ENCODE results near the gene CHMP4B. TPM values are rescaled to one million over a fixed set of nuclear protein-coding genes. Genes with fewer than 3 reads are reported as not detected.
A peak's percentile ranks its signal among the peaks of the same experiment; 100 is the strongest.

CHMP4B gene
- total RNA-seq, 3 donors from 2014 or later: 167 to 230 (median 184) TPM

GRCh38 chr20:33864324-33864963 is 53.3 kb downstream of the CHMP4B start:
- Histone ChIP-seq H3K36me3 (ENCODE audit: low read depth) (no peaks in the 10 kb centered on the region), H3K4me1 (ENCODE audit: low read depth) (peaks cover 6% of the 10 kb centered on the region), H3K9me3 (no peaks in the 10 kb centered on the region), H3K4me3 (no peak overlapping the region)
- intact Hi-C loops (cut with DNase I, micrococcal nuclease): loop anchor here (5.0 to 10.0 kb wide), 2 partner anchors 210 to 263 kb away; no protein-coding TSS in a partner anchor
- TF ChIP-seq, protein P1, sequence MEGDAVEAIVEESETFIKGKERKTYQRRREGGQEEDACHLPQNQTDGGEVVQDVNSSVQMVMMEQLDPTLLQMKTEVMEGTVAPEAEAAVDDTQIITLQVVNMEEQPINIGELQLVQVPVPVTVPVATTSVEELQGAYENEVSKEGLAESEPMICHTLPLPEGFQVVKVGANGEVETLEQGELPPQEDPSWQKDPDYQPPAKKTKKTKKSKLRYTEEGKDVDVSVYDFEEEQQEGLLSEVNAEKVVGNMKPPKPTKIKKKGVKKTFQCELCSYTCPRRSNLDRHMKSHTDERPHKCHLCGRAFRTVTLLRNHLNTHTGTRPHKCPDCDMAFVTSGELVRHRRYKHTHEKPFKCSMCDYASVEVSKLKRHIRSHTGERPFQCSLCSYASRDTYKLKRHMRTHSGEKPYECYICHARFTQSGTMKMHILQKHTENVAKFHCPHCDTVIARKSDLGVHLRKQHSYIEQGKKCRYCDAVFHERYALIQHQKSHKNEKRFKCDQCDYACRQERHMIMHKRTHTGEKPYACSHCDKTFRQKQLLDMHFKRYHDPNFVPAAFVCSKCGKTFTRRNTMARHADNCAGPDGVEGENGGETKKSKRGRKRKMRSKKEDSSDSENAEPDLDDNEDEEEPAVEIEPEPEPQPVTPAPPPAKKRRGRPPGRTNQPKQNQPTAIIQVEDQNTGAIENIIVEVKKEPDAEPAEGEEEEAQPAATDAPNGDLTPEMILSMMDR (IDR thresholded peaks at IDR 0.05): no peak
- peak; percentile 35 for ATAC-seq
- DNase-seq: no peak

DNA sequence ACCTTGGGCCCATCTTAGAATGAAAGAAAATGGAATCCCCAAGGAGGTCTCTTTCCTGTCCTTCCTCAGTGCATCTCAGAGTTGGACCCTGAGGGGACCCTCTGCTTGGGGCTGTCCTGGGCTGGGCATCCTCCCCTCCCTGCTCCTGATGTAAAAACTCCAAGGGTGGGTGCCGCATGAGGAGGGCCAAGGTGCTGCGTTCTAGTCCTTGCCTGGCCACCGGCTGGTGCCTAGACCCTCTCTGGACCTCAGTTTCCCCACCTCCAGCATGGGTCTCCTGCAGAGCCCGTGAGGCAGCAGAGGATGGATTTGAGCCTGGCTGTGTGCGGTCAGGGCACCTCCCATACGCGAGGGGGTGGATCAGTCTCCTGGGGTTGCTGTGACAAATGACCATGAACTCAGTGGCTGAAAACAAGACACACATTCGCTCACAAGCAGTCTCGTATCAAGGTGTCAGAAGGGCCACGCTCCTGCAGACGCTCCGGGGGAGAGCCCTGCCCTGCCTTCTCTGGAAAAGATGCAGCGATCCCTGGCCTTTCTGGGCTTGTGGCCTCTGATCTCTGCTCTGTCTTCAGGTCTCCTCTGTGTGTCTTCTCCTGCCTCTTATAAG is 54.7 kb downstream of the CHMP4B start:
- ATAC-seq (no peak), DNase-seq (no peak)
- intact Hi-C loops (cut with DNase I, micrococcal nuclease): loop anchor here in 1 of 2 donors (10.0 kb wide), 1 partner anchor 209 kb away; no protein-coding TSS in a partner anchor
- H3K4me1 ChIP-seq (ENCODE audit: low read depth): peaks cover 7% of the 10 kb centered on the region
- TF ChIP-seq, protein P1 (IDR thresholded peaks at IDR 0.05): no peak
- no peaks in the 10 kb centered on the region for H3K9me3 ChIP-seq
- no peak overlapping the region for H3K4me3 ChIP-seq
- no peaks in the 10 kb centered on the region for H3K36me3 ChIP-seq (ENCODE audit: low read depth)

GRCh38 chr20:33866398-33867100 is 55.4 kb downstream of the CHMP4B start:
- intact Hi-C loops (cut with DNase I, micrococcal nuclease): loop anchor here in 1 of 2 donors (10.0 kb wide), 1 partner anchor 208 kb away; no protein-coding TSS in a partner anchor
- DNase-seq: no peak
- no peaks in the 10 kb centered on the region for H3K36me3 ChIP-seq (ENCODE audit: low read depth)
- TF ChIP-seq, protein P1 (IDR thresholded peaks at IDR 0.05): no peak
- H3K4me1 ChIP-seq (ENCODE audit: low read depth): peaks cover 13% of the 10 kb centered on the region
- H3K9me3 ChIP-seq: no peaks in the 10 kb centered on the region
- ATAC-seq: no peak
- no peak overlapping the region for H3K4me3 ChIP-seq

DNA sequence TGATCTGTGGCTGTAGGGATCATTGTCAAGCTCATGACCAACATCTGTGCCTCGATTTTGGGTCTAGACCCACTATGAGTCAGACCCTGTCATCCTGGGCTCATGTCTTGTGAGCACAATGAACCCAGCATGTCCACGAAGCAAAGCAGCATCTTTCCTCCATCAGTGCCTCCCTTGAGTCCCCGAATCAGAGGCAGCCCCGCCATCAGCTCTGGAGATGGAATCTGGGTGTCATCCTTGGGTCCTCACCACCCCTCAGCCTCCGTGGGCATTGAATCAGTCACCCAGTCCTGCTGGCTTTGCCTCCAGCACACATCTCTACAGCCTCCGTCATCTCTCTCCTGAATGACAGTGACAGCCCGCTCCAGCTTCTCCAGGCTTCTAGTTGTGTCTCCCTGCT is 56.9 kb downstream of the CHMP4B start:
- no peaks in the 10 kb centered on the region for H3K9me3 ChIP-seq
- no peak overlapping the region for H3K4me3 ChIP-seq
- TF ChIP-seq, protein P1 (IDR thresholded peaks at IDR 0.05): no peak
- H3K4me1 ChIP-seq (ENCODE audit: low read depth): peaks cover 8% of the 10 kb centered on the region
- intact Hi-C loops (cut with DNase I, micrococcal nuclease): loop anchor here in 1 of 2 donors (10.0 kb wide), 1 partner anchor 207 kb away; no protein-coding TSS in a partner anchor
- ATAC-seq (no peak), DNase-seq (no peak)
- H3K36me3 ChIP-seq (ENCODE audit: low read depth): no peaks in the 10 kb centered on the region

- DNase-seq (no peak), ATAC-seq (no peak)
- H3K4me1 ChIP-seq (ENCODE audit: low read depth): peaks cover 8% of the 10 kb centered on the region
- intact Hi-C loops (cut with DNase I, micrococcal nuclease): loop anchor here in 1 of 2 donors (10.0 kb wide), 1 partner anchor 206 kb away; no protein-coding TSS in a partner anchor
- TF ChIP-seq, protein P1 (IDR thresholded peaks at IDR 0.05): no peak
- no peaks in the 10 kb centered on the region for H3K9me3 ChIP-seq
- no peak overlapping the region for H3K4me3 ChIP-seq
- H3K36me3 ChIP-seq (ENCODE audit: low read depth): no peaks in the 10 kb centered on the region
Observed at GRCh38 chr20:33868595-33868994, 57.4 kb downstream of the CHMP4B start.
